ENCODE data around the gene SND1. TPM values are rescaled to one million over a fixed set of nuclear protein-coding genes. Genes with fewer than 3 reads are reported as not detected.

The SND1 gene
- total RNA-seq, 1 experiment from 2014 or later: 218 TPM

- Mint-ChIP-seq H3K27ac (no peak overlapping the region), H3K4me3 (no peak overlapping the region), H3K4me1 (no peaks in the 10 kb centered on the region), H3K27me3 (ENCODE audit: low read depth) (peaks cover 2% of the 10 kb centered on the region), H3K9me3 (no peaks in the 10 kb centered on the region), H3K36me3 (ENCODE audit: insufficient read depth in 1 of 3, low read depth in 3 of 3) (peaks cover 21 to 73% (median 45%) of the 10 kb centered on the region in 3 experiments; a peak in 6 of 7 replicates)
- Histone ChIP-seq H4K5ac (ENCODE audit: insufficient read length, low read depth, low read length) (no peak overlapping the region), H2BK120ac (ENCODE audit: low read depth, low read length, poor library complexity, severe bottlenecking) (no peak overlapping the region), H3K79me1 (ENCODE audit: insufficient read depth, low read depth, low read length, poor library complexity, severe bottlenecking) (no peaks in the 10 kb centered on the region), H3K23ac (ENCODE audit: insufficient read length, low read depth, low read length) (no peak overlapping the region), H2BK20ac (ENCODE audit: low read depth, low read length, poor library complexity, severe bottlenecking) (no peak overlapping the region), H3K56ac (ENCODE audit: insufficient read length, low read depth, low read length) (no peak overlapping the region), H3K27me3 (ENCODE audit: insufficient read depth, low read length) (no peaks in the 10 kb centered on the region), H4K20me1 (ENCODE audit: control insufficient read depth, insufficient read depth, insufficient read length) (peaks cover 3% of the 10 kb centered on the region), H4K8ac (replicated peaks; ENCODE audit: insufficient read length, low read depth, low read length) (no peak overlapping the region), H2BK12ac (ENCODE audit: insufficient read length, low read depth, low read length) (no peak overlapping the region), H3K14ac (ENCODE audit: insufficient read depth, low read length) (no peak overlapping the region), H3K23me2 (ENCODE audit: insufficient read length, low read depth, low read length, poor library complexity, severe bottlenecking) (no peaks in the 10 kb centered on the region), H2AK5ac (ENCODE audit: insufficient read length, low read length) (no peak overlapping the region), H3K4me1 (ENCODE audit: insufficient read depth, low read length) (no peaks in the 10 kb centered on the region), H3K18ac (ENCODE audit: insufficient read length, low read depth, low read length) (no peak overlapping the region), H3K27ac (ENCODE audit: insufficient read length, low read depth, low read length) (no peak overlapping the region), H2AFZ (ENCODE audit: low read length) (no peak overlapping the region), H3K9me3 (ENCODE audit: control insufficient read depth, low read depth, low read length) (no peaks in the 10 kb centered on the region), H3K4ac (ENCODE audit: low read depth, low read length) (no peak overlapping the region), H2BK5ac (ENCODE audit: insufficient read length, low read length) (no peak overlapping the region), H4K91ac (ENCODE audit: insufficient read length, low read depth, low read length) (no peak overlapping the region), H2BK15ac (ENCODE audit: low read depth, low read length) (no peak overlapping the region), H3K79me2 (ENCODE audit: insufficient read depth, low read length) (no peaks in the 10 kb centered on the region), H3K9ac (ENCODE audit: extremely low read depth, insufficient read length, low read length) (no peak overlapping the region), H3K4me2 (ENCODE audit: insufficient read depth, insufficient read length, low read length) (no peak overlapping the region), H3T11ph (ENCODE audit: low read length) (no peak overlapping the region)
- no CpG with 5 or more reads among the region's 3 CpGs for WGBS (ENCODE audit: extremely low coverage, insufficient read length, low lambda C conversion rate)
- DNase-seq: no peak
- no peak for TF ChIP-seq CTCF (conservative IDR thresholded peaks at IDR 0.05)
These were observed 439.1 kb downstream of the SND1 start for GRCh38 chr7:128091106-128091505.

Measured in H9 (cell line).